ENCODE data around the gene SERPINA10. TPM values are rescaled to one million over a fixed set of nuclear protein-coding genes. Genes with fewer than 3 reads are reported as not detected.

SERPINA10 gene
- total RNA-seq, 2 donors from 2014 or later: not detected

- H3K36me3 Mint-ChIP-seq (ENCODE audit: low read depth): no peaks in the 10 kb centered on the region
- no peak overlapping the region for H3K9ac ChIP-seq (ENCODE audit: extremely low read depth, low read length, poor library complexity, severe bottlenecking)
- WGBS, 2 experiments (ENCODE audit: insufficient coverage in 1 of 2, insufficient read length in 1 of 2): 72 to 81% methylated on average over 3 to 4 of the region's 4 CpGs
- no peaks in the 10 kb centered on the region for H3K4me1 Mint-ChIP-seq
- no peak overlapping the region for H3K4me3 Mint-ChIP-seq
- no peaks in the 10 kb centered on the region for H3K27me3 ChIP-seq (ENCODE audit: control insufficient read depth, insufficient read depth, low read length, poor library complexity, severe bottlenecking)
- H3K4me1 ChIP-seq (ENCODE audit: control insufficient read depth, insufficient read depth, low read length): no peaks in the 10 kb centered on the region
- no peaks in the 10 kb centered on the region for H3K9me3 ChIP-seq (ENCODE audit: control insufficient read depth, low read length)
- H3K27ac ChIP-seq (ENCODE audit: low read depth, low read length): no peak overlapping the region
- H3K4me3 ChIP-seq (ENCODE audit: low read length): no peak overlapping the region
- peaks cover 14% of the 10 kb centered on the region for H3K9me3 Mint-ChIP-seq
- no peak overlapping the region for H3K27ac Mint-ChIP-seq
- TF ChIP-seq CTCF (conservative IDR thresholded peaks at IDR 0.05): no peak
- H3K27me3 Mint-ChIP-seq (ENCODE audit: insufficient read depth): no peaks in the 10 kb centered on the region
- DNase-seq: no peak
- no peaks in the 10 kb centered on the region for H3K36me3 ChIP-seq (ENCODE audit: control insufficient read depth, insufficient read depth, low read length)
Observed at GRCh38 chr14:94334872-94335271, 41.8 kb upstream of the SERPINA10 start.

GRCh38 chr14:94332587-94332986 lies 39.5 kb upstream of the SERPINA10 start:
- Mint-ChIP-seq H3K27me3 (ENCODE audit: insufficient read depth) (no peaks in the 10 kb centered on the region), H3K9me3 (peaks cover 4% of the 10 kb centered on the region)
- TF ChIP-seq CTCF (conservative IDR thresholded peaks at IDR 0.05): no peak

GRCh38 chr14:94332063-94332583 lies 39.1 kb upstream of the SERPINA10 start:
- H3K4me3 ChIP-seq (ENCODE audit: low read length): no peak overlapping the region
- no peak overlapping the region for H3K4me3 Mint-ChIP-seq
- 84 to 88% methylated on average over 4 to 7 of the region's 7 CpGs for WGBS, 2 experiments (ENCODE audit: insufficient coverage in 1 of 2, insufficient read length in 1 of 2)
- no peaks in the 10 kb centered on the region for H3K27me3 Mint-ChIP-seq (ENCODE audit: insufficient read depth)
- H3K27me3 ChIP-seq (ENCODE audit: control insufficient read depth, insufficient read depth, low read length, poor library complexity, severe bottlenecking): no peaks in the 10 kb centered on the region
- H3K9me3 Mint-ChIP-seq: peaks cover 1% of the 10 kb centered on the region
- H3K4me1 ChIP-seq (ENCODE audit: control insufficient read depth, insufficient read depth, low read length): no peaks in the 10 kb centered on the region
- H3K36me3 ChIP-seq (ENCODE audit: control insufficient read depth, insufficient read depth, low read length): no peaks in the 10 kb centered on the region
- DNase-seq: no peak
- H3K27ac ChIP-seq (ENCODE audit: low read depth, low read length): no peak overlapping the region
- no peaks in the 10 kb centered on the region for H3K4me1 Mint-ChIP-seq
- no peak overlapping the region for H3K9ac ChIP-seq (ENCODE audit: extremely low read depth, low read length, poor library complexity, severe bottlenecking)
- no peak overlapping the region for H3K27ac Mint-ChIP-seq
- H3K9me3 ChIP-seq (ENCODE audit: control insufficient read depth, low read length): no peaks in the 10 kb centered on the region
- H3K36me3 Mint-ChIP-seq (ENCODE audit: low read depth): no peaks in the 10 kb centered on the region
- no peak for TF ChIP-seq CTCF (conservative IDR thresholded peaks at IDR 0.05)

More at GRCh38 chr14:94332587-94332986, 39.5 kb upstream of the SERPINA10 start:
- H3K27ac ChIP-seq (ENCODE audit: low read depth, low read length): no peak overlapping the region
- H3K4me3 Mint-ChIP-seq: no peak overlapping the region
- H3K27ac Mint-ChIP-seq: no peak overlapping the region
- H3K36me3 Mint-ChIP-seq (ENCODE audit: low read depth): no peaks in the 10 kb centered on the region
- no peaks in the 10 kb centered on the region for H3K4me1 Mint-ChIP-seq
- no peak overlapping the region for H3K9ac ChIP-seq (ENCODE audit: extremely low read depth, low read length, poor library complexity, severe bottlenecking)
- H3K27me3 ChIP-seq (ENCODE audit: control insufficient read depth, insufficient read depth, low read length, poor library complexity, severe bottlenecking): no peaks in the 10 kb centered on the region
- H3K36me3 ChIP-seq (ENCODE audit: control insufficient read depth, insufficient read depth, low read length): no peaks in the 10 kb centered on the region
- no peaks in the 10 kb centered on the region for H3K9me3 ChIP-seq (ENCODE audit: control insufficient read depth, low read length)
- no peaks in the 10 kb centered on the region for H3K4me1 ChIP-seq (ENCODE audit: control insufficient read depth, insufficient read depth, low read length)
- no peak for DNase-seq
- H3K4me3 ChIP-seq (ENCODE audit: low read length): no peak overlapping the region
